AG08396 (cell line): ENCODE data around the gene TRIM27.
A peak's percentile ranks its signal among the peaks of the same experiment; 100 is the strongest.
"Not testable (repeated sequence)": the region's sequence is repeated elsewhere in the genome, so short reads cannot be mapped to it uniquely, and the experiment has no call there.

ENCODE experiments used
- DNase-seq: peaks from one replicate; pipeline ENCODE4 v3.0.0; 2012; ENCODE audit warnings: low spot score, mixed read lengths

TRIM27 gene

GRCh38 chr6:28943223-28943556, 19.4 kb upstream of the TRIM27 start:
- DNase-seq: no peak

- DNase-seq: peak; percentile 34
Observed at GRCh38 chr6:28941684-28942448, 18.1 kb upstream of the TRIM27 start.

- peak; percentile 57 for DNase-seq
Observed at GRCh38 chr6:28940858-28941683, 17.3 kb upstream of the TRIM27 start.

- DNase-seq: no peak
Observed at GRCh38 chr6:28940294-28940857, 16.6 kb upstream of the TRIM27 start.

GRCh38 chr6:28933069-28933468, 9.3 kb upstream of the TRIM27 start:
- no peak for DNase-seq

GRCh38 chr6:28929887-28930620, 6.3 kb upstream of the TRIM27 start:
- DNase-seq: no peak

GRCh38 chr6:28929339-28929738, 5.6 kb upstream of the TRIM27 start:
- not testable (repeated sequence) for DNase-seq

GRCh38 chr6:28927846-28928245, 4.1 kb upstream of the TRIM27 start:
- DNase-seq: no peak

- no peak for DNase-seq
Observed at GRCh38 chr6:28922821-28923317, 916 bp downstream of the TRIM27 start.

- DNase-seq: peak; percentile 50
Observed at GRCh38 chr6:28922004-28922820, 1.6 kb downstream of the TRIM27 start.

- DNase-seq: no peak
Observed at GRCh38 chr6:28920281-28920680, 3.5 kb downstream of the TRIM27 start.

- DNase-seq: no peak
Observed at GRCh38 chr6:28914941-28915340, 8.8 kb downstream of the TRIM27 start.

- DNase-seq: no peak
Observed at GRCh38 chr6:28910901-28911690, 12.7 kb downstream of the TRIM27 start.

GRCh38 chr6:28907394-28907793, 16.4 kb downstream of the TRIM27 start:
- peak; percentile 24 for DNase-seq

- no peak for DNase-seq
Observed at GRCh38 chr6:28906669-28907068, 17.1 kb downstream of the TRIM27 start.

GRCh38 chr6:28903686-28904085, 20.1 kb downstream of the TRIM27 start:
- no peak for DNase-seq

- DNase-seq: no peak
Observed at GRCh38 chr6:28901831-28902230, 22.0 kb downstream of the TRIM27 start.

GRCh38 chr6:28900577-28901256, 23.1 kb downstream of the TRIM27 start:
- DNase-seq: no peak

GRCh38 chr6:28898710-28898965, 25.1 kb downstream of the TRIM27 start:
- DNase-seq: no peak

GRCh38 chr6:28897369-28897745, 26.4 kb downstream of the TRIM27 start:
- DNase-seq: no peak
